DND-41 (cell line): ENCODE data around the gene PERM1.
A peak's percentile ranks its signal among the peaks of the same experiment; 100 is the strongest.

Source experiments
- ATAC-seq: fragments of 200-7000 bp; cut with Tn5 transposase; 3 replicates; pipeline ENCODE4 v1.9.1; 2021; ENCODE audit warnings: low read depth; ENCODE audit not compliant: insufficient read depth
- DNase-seq: peaks from one replicate; pipeline ENCODE4 v3.0.0-alpha.2; 2020
- H2AFZ ChIP-seq: 2 replicates; pipeline ENCODE4 v1.6.0; 2012; ENCODE audit warnings: low read depth, low read length
- H3K27ac ChIP-seq: 2 replicates; pipeline ENCODE4 v1.5.1; 2012; ENCODE audit warnings: low read length, inconsistent platforms
- H3K27me3 ChIP-seq: fragments of 200-600 bp; sonication (generic); 2 replicates; pipeline ENCODE4 v1.6.0; 2012; ENCODE audit warnings: low read length, mild to moderate bottlenecking, inconsistent platforms; ENCODE audit not compliant: insufficient read depth, poor library complexity
- H3K36me3 ChIP-seq: 2 replicates; pipeline ENCODE4 v1.5.1; 2012; ENCODE audit warnings: low read length, inconsistent platforms; ENCODE audit not compliant: insufficient read depth
- H3K4me1 ChIP-seq: 2 replicates; pipeline ENCODE4 v1.5.1; 2012; ENCODE audit warnings: mild to moderate bottlenecking, low read length; ENCODE audit not compliant: insufficient read depth
- H3K4me2 ChIP-seq: 2 replicates; pipeline ENCODE4 v1.6.0; 2012; ENCODE audit warnings: mild to moderate bottlenecking, moderate library complexity, low read length, inconsistent platforms; ENCODE audit not compliant: insufficient read depth
- H3K4me3 ChIP-seq, 2 experiments: fragments of 200-600 bp in 1 of 2; shearing (Covaris generic) in 1 of 2; 2 replicates each; pipeline ENCODE4 v1.5.1; 2012 to 2016; ENCODE audit warnings: inconsistent platforms in 2 of 2, low read length in 2 of 2, mild to moderate bottlenecking in 2 of 2, low read depth in 1 of 2, moderate library complexity in 1 of 2
- H3K79me2 ChIP-seq: 2 replicates; pipeline ENCODE4 v1.6.0; 2012; ENCODE audit warnings: low read length, inconsistent platforms; ENCODE audit not compliant: insufficient read depth
- H3K9ac ChIP-seq: 2 replicates; pipeline ENCODE4 v1.6.0; 2012; ENCODE audit warnings: low read depth, mild to moderate bottlenecking, inconsistent platforms, low read length, moderate library complexity
- H3K9me3 ChIP-seq: 2 replicates; pipeline ENCODE4 v1.5.1; 2012; ENCODE audit warnings: low read length, moderate library complexity, mild to moderate bottlenecking, inconsistent platforms; ENCODE audit not compliant: insufficient read depth, severe bottlenecking
- H4K20me1 ChIP-seq: 2 replicates; pipeline ENCODE4 v1.6.0; 2012; ENCODE audit warnings: low read length; ENCODE audit not compliant: insufficient read depth
- CTCF ChIP-seq: IDR thresholded peaks from 2 replicates; pipeline ENCODE4 v1.5.1; 2012; ENCODE audit warnings: borderline replicate concordance, low read length, moderate library complexity, mild to moderate bottlenecking; ENCODE audit not compliant: poor library complexity, severe bottlenecking; ENCODE audit errors: extremely low read depth
- EZH2 ChIP-seq: IDR thresholded peaks from 3 replicates; pipeline ENCODE4 v1.6.1; 2012; ENCODE audit warnings: borderline replicate concordance, low read depth, mild to moderate bottlenecking, moderate library complexity, low read length, inconsistent platforms; ENCODE audit not compliant: severe bottlenecking

The PERM1 gene

GRCh38 chr1:939511-940106 lies 42.3 kb downstream of the PERM1 start:
- Histone ChIP-seq H3K27ac (no peak overlapping the region), H3K4me2 (peak overlapping the region; percentile 57), H3K4me1 (peaks cover 17% of the 10 kb centered on the region), H3K36me3 (0 out of 2 replicates have a peak, but pooled peaks cover under 1% of the 10 kb centered on the region), H3K4me3 (no peak overlapping the region), H2AFZ (no peak overlapping the region), H3K9me3 (peaks cover 1% of the 10 kb centered on the region), H3K79me2 (no peaks in the 10 kb centered on the region), H3K9ac (no peak overlapping the region; the same call in 1 of the 2 replicates), H3K27me3 (peaks cover 41% of the 10 kb centered on the region), H4K20me1 (peaks cover 44% of the 10 kb centered on the region)
- ATAC-seq = no peak
- no peak for DNase-seq
- TF ChIP-seq EZH2 (peak; percentile 61), CTCF (no peak)

DNA sequence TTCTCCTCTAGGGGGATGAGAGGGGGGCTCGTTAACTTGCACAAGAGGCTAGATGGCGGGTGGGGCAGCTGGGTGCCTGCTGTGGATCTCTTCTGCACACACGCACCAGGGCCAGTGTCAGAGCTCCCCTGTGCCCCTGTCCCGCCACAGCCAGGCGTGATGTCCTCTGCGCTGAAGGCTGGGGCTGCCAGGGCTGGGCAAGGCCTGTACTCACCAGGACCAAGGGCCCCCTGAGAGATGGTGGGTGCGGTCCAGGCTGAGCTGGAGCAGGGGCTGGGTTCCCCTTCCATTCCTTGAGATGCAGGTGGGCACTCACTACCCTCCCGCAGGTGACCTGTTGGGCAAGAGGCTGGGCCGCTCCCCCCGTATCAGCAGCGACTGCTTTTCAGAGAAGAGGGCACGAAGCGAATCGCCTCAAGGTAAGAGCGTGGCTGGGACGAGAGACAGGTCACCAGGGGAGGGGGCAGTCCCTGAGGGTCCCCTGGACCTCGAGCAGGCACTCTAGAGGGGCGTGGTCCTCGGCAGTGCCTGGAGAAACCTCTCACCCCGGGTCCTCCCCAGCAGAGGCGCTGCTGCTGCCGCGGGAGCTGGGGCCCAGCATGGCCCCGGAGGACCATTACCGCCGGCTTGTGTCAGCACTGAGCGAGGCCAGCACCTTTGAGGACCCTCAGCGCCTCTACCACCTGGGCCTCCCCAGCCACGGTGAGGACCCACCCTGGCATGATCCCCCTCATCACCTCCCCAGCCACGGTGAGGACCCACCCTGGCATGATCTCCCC lies 43.0 kb downstream of the PERM1 start:
- TF ChIP-seq EZH2 (no peak), CTCF (no peak)
- no peak overlapping the region for H3K27ac ChIP-seq
- H2AFZ ChIP-seq = no peak overlapping the region
- no peak overlapping the region for H3K4me2 ChIP-seq
- H3K79me2 ChIP-seq = no peaks in the 10 kb centered on the region
- ATAC-seq (no peak), DNase-seq (no peak)
- H3K9me3 ChIP-seq = peaks cover 1% of the 10 kb centered on the region
- H4K20me1 ChIP-seq = peaks cover 43% of the 10 kb centered on the region
- no peak overlapping the region for H3K9ac ChIP-seq
- H3K4me3 ChIP-seq = no peak overlapping the region
- H3K4me1 ChIP-seq = peaks cover 17% of the 10 kb centered on the region
- peaks cover 41% of the 10 kb centered on the region for H3K27me3 ChIP-seq
- no peaks in the 10 kb centered on the region for H3K36me3 ChIP-seq

DNA sequence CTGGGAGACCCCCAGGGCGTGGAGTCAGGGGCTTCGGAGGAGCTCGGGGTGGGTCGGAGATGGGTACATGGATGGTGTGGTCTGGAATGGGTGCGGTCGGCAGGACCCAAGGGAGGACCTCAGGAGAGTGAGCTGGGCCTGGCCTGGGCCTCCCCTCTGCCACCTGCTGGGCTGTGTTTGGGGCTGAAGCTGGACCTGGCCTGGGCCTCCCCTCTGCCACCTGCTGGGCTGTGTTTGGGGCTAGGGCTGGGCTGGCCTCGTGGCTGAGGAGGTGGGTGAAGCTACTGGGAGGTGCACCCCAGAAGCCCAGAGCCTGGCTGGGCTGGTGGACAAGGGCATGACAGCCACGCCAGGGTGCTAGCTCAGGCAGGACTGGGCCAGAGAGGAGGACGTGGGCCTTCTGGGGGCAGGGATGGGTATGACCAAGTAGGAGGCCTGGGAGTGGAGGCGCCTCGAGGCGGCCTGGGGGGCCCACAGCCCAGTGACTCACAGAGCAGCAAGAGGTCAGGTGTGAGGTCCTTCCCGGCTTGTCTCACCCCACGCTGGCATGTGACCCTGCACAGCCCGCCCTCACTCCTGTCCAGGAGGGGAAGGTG lies 43.7 kb downstream of the PERM1 start:
- Histone ChIP-seq H3K79me2 (no peaks in the 10 kb centered on the region), H3K27ac (no peak overlapping the region), H3K9me3 (peaks cover 1% of the 10 kb centered on the region), H4K20me1 (peaks cover 38% of the 10 kb centered on the region), H3K4me2 (no peak overlapping the region), H3K27me3 (peaks cover 41% of the 10 kb centered on the region), H3K36me3 (no peaks in the 10 kb centered on the region), H3K4me1 (peaks cover 17% of the 10 kb centered on the region), H2AFZ (no peak overlapping the region), H3K9ac (no peak overlapping the region), H3K4me3 (no peak overlapping the region)
- TF ChIP-seq CTCF (peak; percentile 24), EZH2 (no peak)
- DNase-seq (no peak), ATAC-seq (no peak)
